Measurements from ENCODE around the gene FOXN3. TPM values are rescaled to one million over a fixed set of nuclear protein-coding genes. Genes with fewer than 3 reads are reported as not detected.

The FOXN3 gene
- total RNA-seq, 1 donor, result 105 TPM

- Histone ChIP-seq H3K27me3 (ENCODE audit: insufficient read depth, low read length) (no peaks in the 10 kb centered on the region), H3K9me3 (ENCODE audit: low read depth, low read length) (no peaks in the 10 kb centered on the region), H3K4me3 (ENCODE audit: low read length) (no peak overlapping the region), H3K4me1 (ENCODE audit: insufficient read depth, low read length) (peaks cover 35% of the 10 kb centered on the region)
Measured at GRCh38 chr14:89387922-89388685, 28.9 kb downstream of the FOXN3 start.

- H3K4me1 ChIP-seq (ENCODE audit: insufficient read depth, low read length), result peaks cover 36% of the 10 kb centered on the region
- H3K4me3 ChIP-seq (ENCODE audit: low read length), result no peak overlapping the region
- H3K27me3 ChIP-seq (ENCODE audit: insufficient read depth, low read length), result no peaks in the 10 kb centered on the region
- H3K9me3 ChIP-seq (ENCODE audit: low read depth, low read length), result no peaks in the 10 kb centered on the region
Measured at GRCh38 chr14:89386212-89386886, 30.7 kb downstream of the FOXN3 start.

- H3K27me3 ChIP-seq (ENCODE audit: insufficient read depth, low read length), result no peaks in the 10 kb centered on the region
- peaks cover 36% of the 10 kb centered on the region for H3K4me1 ChIP-seq (ENCODE audit: insufficient read depth, low read length)
- H3K4me3 ChIP-seq (ENCODE audit: low read length), result no peak overlapping the region
- no peaks in the 10 kb centered on the region for H3K9me3 ChIP-seq (ENCODE audit: low read depth, low read length)
Measured at GRCh38 chr14:89384636-89385035, 32.4 kb downstream of the FOXN3 start.

- Histone ChIP-seq H3K4me3 (ENCODE audit: low read length) (no peak overlapping the region), H3K9me3 (ENCODE audit: low read depth, low read length) (no peaks in the 10 kb centered on the region), H3K4me1 (ENCODE audit: insufficient read depth, low read length) (peaks cover 36% of the 10 kb centered on the region), H3K27me3 (ENCODE audit: insufficient read depth, low read length) (no peaks in the 10 kb centered on the region)
Measured at GRCh38 chr14:89384023-89384422, 33.0 kb downstream of the FOXN3 start.

- Histone ChIP-seq H3K4me3 (ENCODE audit: low read length) (no peak overlapping the region), H3K27me3 (ENCODE audit: insufficient read depth, low read length) (no peaks in the 10 kb centered on the region), H3K9me3 (ENCODE audit: low read depth, low read length) (no peaks in the 10 kb centered on the region), H3K4me1 (ENCODE audit: insufficient read depth, low read length) (peaks cover 39% of the 10 kb centered on the region)
Measured at GRCh38 chr14:89382901-89383845, 33.9 kb downstream of the FOXN3 start.

GRCh38 chr14:89382487-89382886 lies 34.5 kb downstream of the FOXN3 start:
- H3K9me3 ChIP-seq (ENCODE audit: low read depth, low read length), result no peaks in the 10 kb centered on the region
- H3K4me1 ChIP-seq (ENCODE audit: insufficient read depth, low read length), result peaks cover 40% of the 10 kb centered on the region
- no peak overlapping the region for H3K4me3 ChIP-seq (ENCODE audit: low read length)
- H3K27me3 ChIP-seq (ENCODE audit: insufficient read depth, low read length), result no peaks in the 10 kb centered on the region

GRCh38 chr14:89379891-89380820 lies 36.9 kb downstream of the FOXN3 start:
- Histone ChIP-seq H3K4me3 (ENCODE audit: low read length) (no peak overlapping the region), H3K9me3 (ENCODE audit: low read depth, low read length) (no peaks in the 10 kb centered on the region), H3K4me1 (ENCODE audit: insufficient read depth, low read length) (peaks cover 26% of the 10 kb centered on the region), H3K27me3 (ENCODE audit: insufficient read depth, low read length) (no peaks in the 10 kb centered on the region)

- Histone ChIP-seq H3K4me1 (ENCODE audit: insufficient read depth, low read length) (peaks cover 17% of the 10 kb centered on the region), H3K9me3 (ENCODE audit: low read depth, low read length) (no peaks in the 10 kb centered on the region), H3K27me3 (ENCODE audit: insufficient read depth, low read length) (no peaks in the 10 kb centered on the region), H3K4me3 (ENCODE audit: low read length) (no peak overlapping the region)
Measured at GRCh38 chr14:89379006-89379405, 38.0 kb downstream of the FOXN3 start.

- H3K27me3 ChIP-seq (ENCODE audit: insufficient read depth, low read length), result no peaks in the 10 kb centered on the region
- peaks cover 18% of the 10 kb centered on the region for H3K4me1 ChIP-seq (ENCODE audit: insufficient read depth, low read length)
- H3K9me3 ChIP-seq (ENCODE audit: low read depth, low read length), result no peaks in the 10 kb centered on the region
- no peak overlapping the region for H3K4me3 ChIP-seq (ENCODE audit: low read length)
Measured at GRCh38 chr14:89378119-89378518, 38.9 kb downstream of the FOXN3 start.

- peaks cover 18% of the 10 kb centered on the region for H3K4me1 ChIP-seq (ENCODE audit: insufficient read depth, low read length)
- no peaks in the 10 kb centered on the region for H3K9me3 ChIP-seq (ENCODE audit: low read depth, low read length)
- H3K27me3 ChIP-seq (ENCODE audit: insufficient read depth, low read length), result no peaks in the 10 kb centered on the region
- no peak overlapping the region for H3K4me3 ChIP-seq (ENCODE audit: low read length)
Measured at GRCh38 chr14:89377544-89377943, 39.5 kb downstream of the FOXN3 start.

GRCh38 chr14:89374908-89375307 lies 42.1 kb downstream of the FOXN3 start:
- Histone ChIP-seq H3K27me3 (ENCODE audit: insufficient read depth, low read length) (no peaks in the 10 kb centered on the region), H3K4me1 (ENCODE audit: insufficient read depth, low read length) (peaks cover 32% of the 10 kb centered on the region), H3K9me3 (ENCODE audit: low read depth, low read length) (no peaks in the 10 kb centered on the region), H3K4me3 (ENCODE audit: low read length) (no peak overlapping the region)

GRCh38 chr14:89373185-89373584 lies 43.8 kb downstream of the FOXN3 start:
- H3K27me3 ChIP-seq (ENCODE audit: insufficient read depth, low read length), result no peaks in the 10 kb centered on the region
- no peak overlapping the region for H3K4me3 ChIP-seq (ENCODE audit: low read length)
- H3K4me1 ChIP-seq (ENCODE audit: insufficient read depth, low read length), result peaks cover 34% of the 10 kb centered on the region

GRCh38 chr14:89372512-89372883 lies 44.5 kb downstream of the FOXN3 start:
- Histone ChIP-seq H3K4me3 (ENCODE audit: low read length) (no peak overlapping the region), H3K27me3 (ENCODE audit: insufficient read depth, low read length) (no peaks in the 10 kb centered on the region), H3K4me1 (ENCODE audit: insufficient read depth, low read length) (peaks cover 36% of the 10 kb centered on the region), H3K9me3 (ENCODE audit: low read depth, low read length) (no peaks in the 10 kb centered on the region)

More at GRCh38 chr14:89373185-89373584, 43.8 kb downstream of the FOXN3 start:
- no peaks in the 10 kb centered on the region for H3K9me3 ChIP-seq (ENCODE audit: low read depth, low read length)

All from mononuclear cell (primary cell).